Smooth muscle cell (in vitro differentiated cells): ENCODE results near the gene PIAS1. TPM values are rescaled to one million over a fixed set of nuclear protein-coding genes. Genes with fewer than 3 reads are reported as not detected.

Source experiments
- DNase-seq: peaks from one replicate; lab custom pipeline; 2025; ENCODE audit not compliant: unreplicated experiment; lab: John Stamatoyannopoulos, UW
- H2AFZ ChIP-seq: fragments of 200-600 bp; sonication (generic); 2 replicates; pipeline ENCODE4 v1.6.0; 2016; ENCODE audit warnings: antibody characterized with exemption, low read depth, mild to moderate bottlenecking
- H3F3A ChIP-seq: fragments of 200-600 bp; sonication (generic); 2 replicates; pipeline ENCODE4 v1.6.0; 2017; ENCODE audit warnings: antibody characterized with exemption, low read depth
- H3K27ac ChIP-seq: fragments of 200-600 bp; sonication (generic); 2 replicates; pipeline ENCODE4 v1.5.1; 2016; ENCODE audit warnings: low read depth, mild to moderate bottlenecking
- H3K27me3 ChIP-seq: fragments of 200-600 bp; sonication (generic); 2 replicates; pipeline ENCODE4 v1.6.1; 2016; ENCODE audit warnings: low read depth, mild to moderate bottlenecking
- H3K36me3 ChIP-seq: fragments of 200-600 bp; sonication (generic); 2 replicates; pipeline ENCODE4 v1.5.1; 2016; ENCODE audit warnings: low read depth
- H3K4me1 ChIP-seq: fragments of 200-600 bp; sonication (generic); 2 replicates; pipeline ENCODE4 v1.5.1; 2016; ENCODE audit warnings: low read depth
- H3K4me2 ChIP-seq: fragments of 200-600 bp; sonication (generic); 2 replicates; pipeline ENCODE4 v1.6.0; 2016; ENCODE audit warnings: mild to moderate bottlenecking
- H3K4me3 ChIP-seq: fragments of 200-600 bp; sonication (generic); 2 replicates; pipeline ENCODE4 v1.5.1; 2016; ENCODE audit warnings: mild to moderate bottlenecking
- H3K79me2 ChIP-seq: fragments of 200-600 bp; sonication (generic); 2 replicates; pipeline ENCODE4 v1.6.0; 2016; ENCODE audit warnings: low read depth, mild to moderate bottlenecking
- H3K9ac ChIP-seq: fragments of 200-600 bp; sonication (generic); 2 replicates; pipeline ENCODE4 v1.6.0; 2016; ENCODE audit warnings: low read depth
- H3K9me3 ChIP-seq: fragments of 200-600 bp; sonication (generic); replicated peaks from 2 replicates; pipeline ENCODE4 v1.5.1; 2016; ENCODE audit warnings: low read depth
- H4K20me1 ChIP-seq: fragments of 200-600 bp; sonication (generic); 2 replicates; pipeline ENCODE4 v1.6.0; 2016; ENCODE audit warnings: low read depth
- WGBS: methylation state at CpG from one replicate; pipeline ENCODE4 v1.1.7; 2016; ENCODE audit warnings: low lambda C conversion rate; 5-methylcytosine and 5-hydroxymethylcytosine counted together
- polyA plus RNA-seq: library from polyadenylated mRNA; unstranded; fragments of >200 nt; fragmentation: Nextera tagmentation; extraction: Ambion mirVana; gene quantifications from 2 replicates; pipeline ENCODE4 v1.2.1, GENCODE V29; 2016
- total RNA-seq: library from RNA; depleted of rRNA; stranded (reverse); fragments of >200 nt; gene quantifications from 2 replicates; pipeline ENCODE4 v1.2.3, GENCODE V29; 2014
- TF ChIP-seq, protein P1 (sequence below): fragments of 200-600 bp; sonication (generic); IDR thresholded peaks from 2 replicates; pipeline ENCODE4 v1.5.1; 2017; ENCODE audit warnings: borderline replicate concordance, mild to moderate bottlenecking, antibody characterized with exemption; ENCODE audit not compliant: insufficient read depth, poor library complexity, severe bottlenecking

PIAS1 gene
- total and polyA plus RNA-seq, 2 experiments from 2014 or later: 46.4 to 56.1 TPM

DNA sequence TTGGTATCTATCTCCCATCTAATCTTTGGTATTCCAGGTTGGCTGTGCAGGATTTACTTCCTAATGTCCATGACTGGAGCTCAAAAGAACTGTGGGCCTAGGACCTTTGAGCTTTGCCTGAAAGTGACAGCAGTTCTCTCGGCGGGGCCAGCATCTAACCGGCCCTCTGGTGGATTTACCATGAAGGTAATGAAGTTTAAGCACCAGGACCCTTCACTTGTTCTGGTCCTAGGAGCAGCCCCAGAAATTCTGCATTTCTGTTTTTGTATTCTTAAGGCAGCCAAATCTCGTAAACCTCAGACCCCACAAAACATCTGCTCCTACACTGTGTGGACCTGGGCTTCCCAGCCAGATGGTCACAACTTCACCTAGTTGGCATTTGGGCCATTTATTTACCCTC, 138.0 kb downstream of the PIAS1 start:
- no peaks in the 10 kb centered on the region for H3F3A ChIP-seq
- DNase-seq: no peak
- no peaks in the 10 kb centered on the region for H4K20me1 ChIP-seq
- H3K27ac ChIP-seq: no peak overlapping the region
- H3K27me3 ChIP-seq: no peaks in the 10 kb centered on the region
- H3K9me3 ChIP-seq: no peaks in the 10 kb centered on the region
- 92% methylated on average over 4 of the region's 4 CpGs for WGBS
- TF ChIP-seq, protein P1, sequence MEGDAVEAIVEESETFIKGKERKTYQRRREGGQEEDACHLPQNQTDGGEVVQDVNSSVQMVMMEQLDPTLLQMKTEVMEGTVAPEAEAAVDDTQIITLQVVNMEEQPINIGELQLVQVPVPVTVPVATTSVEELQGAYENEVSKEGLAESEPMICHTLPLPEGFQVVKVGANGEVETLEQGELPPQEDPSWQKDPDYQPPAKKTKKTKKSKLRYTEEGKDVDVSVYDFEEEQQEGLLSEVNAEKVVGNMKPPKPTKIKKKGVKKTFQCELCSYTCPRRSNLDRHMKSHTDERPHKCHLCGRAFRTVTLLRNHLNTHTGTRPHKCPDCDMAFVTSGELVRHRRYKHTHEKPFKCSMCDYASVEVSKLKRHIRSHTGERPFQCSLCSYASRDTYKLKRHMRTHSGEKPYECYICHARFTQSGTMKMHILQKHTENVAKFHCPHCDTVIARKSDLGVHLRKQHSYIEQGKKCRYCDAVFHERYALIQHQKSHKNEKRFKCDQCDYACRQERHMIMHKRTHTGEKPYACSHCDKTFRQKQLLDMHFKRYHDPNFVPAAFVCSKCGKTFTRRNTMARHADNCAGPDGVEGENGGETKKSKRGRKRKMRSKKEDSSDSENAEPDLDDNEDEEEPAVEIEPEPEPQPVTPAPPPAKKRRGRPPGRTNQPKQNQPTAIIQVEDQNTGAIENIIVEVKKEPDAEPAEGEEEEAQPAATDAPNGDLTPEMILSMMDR: no peak
- H3K4me3 ChIP-seq: no peak overlapping the region
- H2AFZ ChIP-seq: no peak overlapping the region
- no peak overlapping the region for H3K4me2 ChIP-seq
- no peaks in the 10 kb centered on the region for H3K4me1 ChIP-seq
- H3K79me2 ChIP-seq: no peaks in the 10 kb centered on the region
- no peak overlapping the region for H3K9ac ChIP-seq
- H3K36me3 ChIP-seq: peaks cover 13% of the 10 kb centered on the region

DNA sequence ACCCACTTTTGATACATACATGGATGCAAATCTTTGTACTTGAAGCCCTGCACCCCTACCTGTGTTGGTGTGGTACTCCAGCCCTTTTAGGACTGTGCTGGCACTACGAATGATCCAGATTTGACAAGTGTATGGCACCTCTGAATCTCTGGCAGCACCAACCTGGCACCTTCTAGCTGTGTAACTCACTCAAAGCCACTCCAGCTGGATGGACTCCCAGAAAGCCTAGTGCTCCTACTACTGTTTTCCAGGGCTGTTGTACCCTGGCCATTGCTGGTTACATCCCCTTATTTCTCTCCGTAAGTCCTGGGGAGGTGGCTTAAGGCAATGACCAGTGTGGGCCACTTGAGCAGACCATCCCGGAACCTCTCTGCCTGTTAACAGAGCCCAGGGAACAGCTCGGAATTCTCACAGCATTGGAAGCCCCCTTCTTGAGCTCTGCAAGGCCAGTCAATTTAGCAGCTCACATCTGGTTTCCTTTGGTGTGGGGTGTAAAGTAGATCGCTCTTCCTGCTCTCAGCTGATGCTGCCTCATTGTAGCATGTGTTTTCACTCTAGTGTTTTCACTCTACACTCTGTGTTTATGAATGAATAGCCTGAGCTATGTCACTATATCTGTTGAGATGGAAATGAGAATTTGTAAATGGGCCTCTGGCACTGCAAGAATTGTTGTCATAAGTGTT, 138.8 kb downstream of the PIAS1 start:
- no peak overlapping the region for H3K9ac ChIP-seq
- peaks cover 7% of the 10 kb centered on the region for H3K36me3 ChIP-seq
- no peak overlapping the region for H3K4me3 ChIP-seq
- TF ChIP-seq, protein P1: no peak
- H3K27ac ChIP-seq: no peak overlapping the region
- DNase-seq: no peak
- no peaks in the 10 kb centered on the region for H3K4me1 ChIP-seq
- WGBS: 94% methylated on average over 5 of the region's 5 CpGs
- H3F3A ChIP-seq: no peaks in the 10 kb centered on the region
- H3K4me2 ChIP-seq: no peak overlapping the region
- no peaks in the 10 kb centered on the region for H3K79me2 ChIP-seq
- no peak overlapping the region for H2AFZ ChIP-seq
- H3K27me3 ChIP-seq: no peaks in the 10 kb centered on the region
- H3K9me3 ChIP-seq: no peaks in the 10 kb centered on the region
- H4K20me1 ChIP-seq: no peaks in the 10 kb centered on the region

DNA sequence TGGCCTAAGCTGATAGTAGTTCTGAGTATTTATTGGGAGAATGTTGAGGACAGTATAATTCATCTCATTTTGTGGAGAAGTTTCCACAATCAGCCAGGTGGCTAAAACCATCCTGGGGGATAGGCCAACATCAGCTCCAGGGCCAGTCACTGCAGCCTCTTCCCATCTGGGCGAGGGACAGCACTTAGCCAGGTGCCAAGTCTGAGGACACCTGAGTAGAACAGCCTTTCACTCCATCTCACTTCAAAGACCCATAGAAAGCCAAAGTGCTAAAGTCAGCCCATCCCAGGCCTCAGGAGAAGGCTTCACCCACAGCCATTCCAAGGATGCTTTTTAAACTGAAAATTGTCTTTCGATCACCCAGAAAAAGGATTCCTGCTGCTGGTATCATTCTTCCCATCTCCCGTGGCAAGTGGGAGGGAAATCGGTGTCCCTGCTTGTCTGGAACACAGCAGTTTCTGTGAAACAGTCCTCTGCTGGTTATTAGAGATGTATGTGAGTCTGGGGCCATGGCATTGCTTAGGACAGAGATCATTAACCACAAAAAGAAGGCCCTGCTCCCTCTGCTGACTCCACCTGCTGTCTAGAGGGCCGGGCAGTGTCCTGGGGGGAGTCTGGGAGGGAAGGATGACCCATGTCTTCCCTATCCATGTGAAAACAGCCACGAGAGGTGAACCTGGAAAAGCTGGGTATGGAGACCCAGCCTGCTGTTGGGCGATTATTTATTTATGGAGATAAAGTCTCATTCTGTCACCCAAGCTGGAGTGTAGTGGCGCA, 141.4 kb downstream of the PIAS1 start:
- H4K20me1 ChIP-seq: no peaks in the 10 kb centered on the region
- no peaks in the 10 kb centered on the region for H3K36me3 ChIP-seq
- no peaks in the 10 kb centered on the region for H3F3A ChIP-seq
- peaks cover 6% of the 10 kb centered on the region for H3K4me1 ChIP-seq
- no peaks in the 10 kb centered on the region for H3K27me3 ChIP-seq
- no peak overlapping the region for H2AFZ ChIP-seq
- no peak overlapping the region for H3K27ac ChIP-seq
- H3K79me2 ChIP-seq: no peaks in the 10 kb centered on the region
- WGBS: 89% methylated on average over 8 of the region's 8 CpGs
- H3K4me2 ChIP-seq: no peak overlapping the region
- H3K4me3 ChIP-seq: no peak overlapping the region
- TF ChIP-seq, protein P1: no peak
- H3K9ac ChIP-seq: no peak overlapping the region
- H3K9me3 ChIP-seq: no peaks in the 10 kb centered on the region
- no peak for DNase-seq
